HL-60/S4 (cell line): ENCODE measurements around the gene ALKBH3.

Experiments used
- in situ Hi-C: fragments of 300-500 bp; cut with MboI; formaldehyde crosslinking; loops from 2 replicates; pipeline ENCODE4 v1.14.3; 2022; ENCODE audit warnings: low sequenced_read_pairs

Gene ALKBH3

DNA sequence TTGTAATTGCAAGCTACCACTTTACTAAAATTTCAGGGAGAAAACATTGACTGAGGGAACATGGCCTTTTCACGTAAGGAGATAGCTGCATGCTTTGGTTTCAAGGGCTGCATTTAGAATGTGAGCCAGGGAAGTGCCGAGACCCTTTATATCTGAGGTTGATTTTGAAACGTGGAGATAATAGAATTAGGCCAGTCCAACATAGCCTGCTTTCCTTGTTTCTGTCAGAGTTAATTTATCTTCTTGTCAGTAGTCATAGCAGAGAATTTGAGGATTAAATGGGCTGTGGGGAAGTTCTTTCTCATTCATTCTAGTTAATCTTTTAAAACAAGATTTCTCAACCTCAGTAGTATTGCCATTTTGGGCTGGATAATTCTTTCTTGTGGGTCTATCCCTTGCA, 12.2 kb downstream of the ALKBH3 start:
- in situ Hi-C loops = no loop called here

DNA sequence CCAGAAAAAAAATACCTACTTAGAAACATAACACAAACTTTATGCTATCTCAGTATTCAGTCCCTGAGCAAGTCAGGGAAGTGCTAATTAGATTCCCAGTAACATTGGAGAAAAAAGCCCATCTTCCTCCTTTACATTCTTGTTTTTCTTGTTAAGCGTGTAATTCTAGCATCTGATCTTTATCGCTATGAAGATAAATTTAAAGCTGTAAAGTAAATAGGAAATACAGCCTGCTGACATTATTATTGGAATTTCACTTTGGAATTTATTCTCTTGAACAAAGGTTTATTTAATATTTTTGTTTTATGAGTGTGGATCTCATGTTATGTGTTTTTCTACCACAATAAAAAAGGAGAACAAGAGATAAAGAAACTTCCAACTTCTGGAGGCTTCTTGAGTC, 13.9 kb downstream of the ALKBH3 start:
- in situ Hi-C loops = no loop called here

DNA sequence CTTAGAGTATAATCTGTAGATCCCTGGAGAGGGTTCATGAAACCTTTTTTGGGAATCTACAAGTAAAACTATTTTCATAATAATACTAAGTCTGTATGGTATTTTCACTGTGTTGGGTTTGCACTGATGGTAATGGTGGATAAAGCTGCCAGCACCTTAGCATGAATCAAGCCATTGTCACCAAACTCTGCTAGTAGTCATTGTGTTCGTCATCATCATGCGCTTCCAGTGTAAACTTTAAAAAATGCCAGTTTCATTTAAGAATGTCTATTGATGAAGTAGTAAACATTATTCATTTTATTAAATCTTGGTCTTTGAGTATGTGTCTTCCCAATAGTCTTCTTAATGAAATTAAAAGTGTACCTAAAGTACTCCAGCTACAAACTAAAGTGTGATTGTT, 15.0 kb downstream of the ALKBH3 start:
- in situ Hi-C loops = no loop called here

DNA sequence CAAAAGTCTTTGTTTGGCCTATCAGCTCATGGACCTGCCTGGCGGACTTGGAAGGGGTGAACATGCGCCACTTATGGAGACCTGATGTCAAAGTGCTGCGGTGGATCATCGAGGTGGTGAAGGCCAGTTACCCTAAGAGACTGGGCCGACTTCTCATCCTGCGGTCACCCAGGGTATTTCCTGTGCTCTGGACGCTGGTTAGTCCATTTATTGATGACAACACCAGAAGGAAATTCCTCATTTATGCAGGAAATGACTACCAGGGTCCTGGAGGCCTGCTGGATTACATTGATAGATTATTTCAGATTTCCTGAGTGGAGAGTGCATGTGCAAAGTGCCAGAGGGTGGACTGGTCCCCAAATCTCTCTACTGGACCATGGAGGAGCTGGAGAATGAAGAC, 17.9 kb downstream of the ALKBH3 start:
- in situ Hi-C loops = no loop called here

DNA sequence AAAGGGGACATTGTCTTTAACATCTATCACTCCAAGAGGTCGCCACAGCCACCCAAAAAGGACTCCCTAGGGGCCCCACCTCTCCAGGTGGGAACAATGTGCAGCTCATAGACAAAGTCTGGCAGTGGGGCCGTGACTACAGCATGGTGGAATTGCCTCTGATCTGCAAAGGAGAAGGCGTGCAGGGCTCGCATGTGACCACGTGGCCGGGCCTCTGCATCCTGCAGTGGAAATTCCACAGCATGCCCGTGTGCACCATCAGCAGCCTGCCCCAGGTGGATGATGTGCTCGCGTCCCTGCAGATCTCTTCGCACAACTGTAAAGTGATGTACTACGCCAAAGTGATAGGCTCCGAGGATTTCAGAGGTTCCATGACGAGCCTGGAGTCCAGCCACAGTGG, 18.5 kb downstream of the ALKBH3 start:
- in situ Hi-C loops = no loop called here

DNA sequence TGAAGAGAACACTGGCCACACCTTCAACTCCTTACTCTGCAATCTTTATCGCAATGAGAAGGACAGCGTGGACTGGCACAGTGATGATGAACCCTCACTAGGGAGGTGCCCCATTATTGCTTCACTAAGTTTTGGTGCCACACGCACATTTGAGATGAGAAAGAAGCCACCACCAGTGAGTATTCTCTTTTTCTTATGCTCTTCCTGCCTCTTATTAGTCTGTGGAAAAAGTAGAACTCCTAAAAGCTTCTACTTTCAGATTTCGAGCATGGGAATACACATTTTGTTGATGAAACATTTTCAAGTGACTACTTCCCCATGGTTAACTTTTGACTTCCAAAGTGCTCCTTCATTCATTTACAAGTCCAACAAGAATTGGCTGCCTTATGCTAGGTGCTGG, 20.9 kb downstream of the ALKBH3 start:
- in situ Hi-C loops = no loop called here

DNA sequence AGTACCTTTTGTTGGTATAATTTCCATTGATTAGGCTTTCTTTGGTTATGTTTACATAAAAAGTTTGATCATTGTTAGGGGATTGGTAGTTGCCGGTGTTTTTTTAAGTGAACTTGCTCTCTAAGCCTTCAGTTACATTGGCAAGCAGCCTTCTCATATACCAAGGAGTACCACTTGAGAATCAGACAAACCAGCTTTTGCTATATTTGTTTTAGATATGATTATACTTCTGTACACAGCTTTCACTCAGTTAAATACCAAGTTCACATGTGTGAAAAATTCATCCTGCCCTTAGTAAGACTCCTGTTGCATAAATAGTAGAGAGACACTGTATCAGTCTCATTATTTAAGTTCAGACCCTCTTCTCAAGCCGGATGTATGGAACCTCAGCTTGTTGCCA, 22.4 kb downstream of the ALKBH3 start:
- in situ Hi-C loops = no loop called here

DNA sequence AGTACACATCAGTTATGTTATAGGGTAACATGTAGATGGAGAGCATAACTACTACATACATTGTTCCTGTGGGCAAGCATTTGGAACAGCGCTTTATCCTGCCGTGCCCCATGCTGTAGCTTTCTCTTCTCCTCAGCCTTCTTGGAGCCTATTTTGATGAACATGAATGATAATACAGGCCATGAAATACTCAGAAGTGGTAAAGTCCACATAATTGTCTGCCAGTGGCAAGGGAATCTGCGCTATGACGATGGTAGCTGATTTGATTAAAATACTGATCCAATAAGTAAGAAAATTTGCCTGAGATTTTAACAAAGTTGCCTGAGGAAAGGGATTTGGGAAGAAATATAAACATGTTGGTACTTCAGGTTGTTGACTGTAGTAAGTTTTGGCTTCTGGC, 23.3 kb downstream of the ALKBH3 start:
- in situ Hi-C loops = no loop called here

DNA sequence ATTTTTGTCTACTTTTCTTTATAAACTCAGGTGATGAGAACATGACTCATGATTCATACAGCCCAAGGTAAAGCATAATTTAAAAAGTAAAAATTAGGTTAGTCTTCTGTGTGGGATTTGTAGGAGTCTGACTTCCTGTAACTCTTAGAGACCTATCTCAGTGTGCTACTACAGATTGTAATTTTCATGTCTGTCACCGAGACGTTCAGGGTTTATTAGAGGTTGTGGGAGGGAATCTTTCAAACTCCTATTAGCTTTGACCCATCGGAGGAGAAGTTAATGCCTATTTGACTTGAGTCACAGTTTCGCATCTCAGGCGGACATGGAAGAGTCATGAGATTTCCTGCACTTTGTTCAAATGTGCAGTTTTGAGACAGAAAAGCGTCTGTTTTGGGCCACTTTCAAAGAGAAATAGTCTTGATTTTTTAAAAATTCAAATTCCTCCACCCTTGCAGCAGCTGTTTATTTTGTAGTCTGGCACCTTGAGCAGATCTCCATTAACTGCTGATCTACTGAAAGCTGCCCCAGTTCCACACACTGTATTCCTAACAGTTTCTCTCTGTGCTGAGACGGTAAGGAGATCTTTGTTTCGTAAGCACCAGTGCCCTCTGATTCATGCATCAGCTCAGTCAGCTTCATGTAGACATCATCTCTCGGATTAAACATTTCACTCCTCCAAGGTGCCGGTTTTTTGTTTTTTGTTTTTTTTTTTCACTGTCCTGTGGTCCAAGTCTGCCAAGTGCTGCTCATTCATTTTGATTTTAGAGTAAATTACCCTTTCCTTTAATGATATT, 24.3 kb downstream of the ALKBH3 start:
- in situ Hi-C loops = no loop called here

DNA sequence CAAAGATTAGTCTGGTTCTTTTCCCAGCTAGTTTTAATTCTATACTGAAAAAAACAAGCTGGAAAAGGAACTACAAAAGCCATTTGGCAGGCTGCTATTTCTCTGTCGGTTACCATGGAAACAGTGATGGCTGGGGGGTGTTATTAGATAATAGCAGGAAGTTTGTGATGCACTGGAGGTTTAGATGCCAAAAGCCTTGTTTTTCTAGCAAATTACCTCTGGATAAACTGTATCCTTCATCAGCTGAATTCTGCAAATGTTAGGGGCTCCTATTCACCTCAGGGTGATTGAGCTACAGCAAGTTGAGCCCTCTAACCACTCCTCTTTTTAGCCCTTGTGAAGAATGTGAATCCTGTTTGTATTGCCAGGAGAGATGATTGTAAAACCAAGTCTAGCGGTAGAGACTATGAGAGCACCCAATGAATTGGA, 25.2 kb downstream of the ALKBH3 start:
- in situ Hi-C loops = no loop called here

DNA sequence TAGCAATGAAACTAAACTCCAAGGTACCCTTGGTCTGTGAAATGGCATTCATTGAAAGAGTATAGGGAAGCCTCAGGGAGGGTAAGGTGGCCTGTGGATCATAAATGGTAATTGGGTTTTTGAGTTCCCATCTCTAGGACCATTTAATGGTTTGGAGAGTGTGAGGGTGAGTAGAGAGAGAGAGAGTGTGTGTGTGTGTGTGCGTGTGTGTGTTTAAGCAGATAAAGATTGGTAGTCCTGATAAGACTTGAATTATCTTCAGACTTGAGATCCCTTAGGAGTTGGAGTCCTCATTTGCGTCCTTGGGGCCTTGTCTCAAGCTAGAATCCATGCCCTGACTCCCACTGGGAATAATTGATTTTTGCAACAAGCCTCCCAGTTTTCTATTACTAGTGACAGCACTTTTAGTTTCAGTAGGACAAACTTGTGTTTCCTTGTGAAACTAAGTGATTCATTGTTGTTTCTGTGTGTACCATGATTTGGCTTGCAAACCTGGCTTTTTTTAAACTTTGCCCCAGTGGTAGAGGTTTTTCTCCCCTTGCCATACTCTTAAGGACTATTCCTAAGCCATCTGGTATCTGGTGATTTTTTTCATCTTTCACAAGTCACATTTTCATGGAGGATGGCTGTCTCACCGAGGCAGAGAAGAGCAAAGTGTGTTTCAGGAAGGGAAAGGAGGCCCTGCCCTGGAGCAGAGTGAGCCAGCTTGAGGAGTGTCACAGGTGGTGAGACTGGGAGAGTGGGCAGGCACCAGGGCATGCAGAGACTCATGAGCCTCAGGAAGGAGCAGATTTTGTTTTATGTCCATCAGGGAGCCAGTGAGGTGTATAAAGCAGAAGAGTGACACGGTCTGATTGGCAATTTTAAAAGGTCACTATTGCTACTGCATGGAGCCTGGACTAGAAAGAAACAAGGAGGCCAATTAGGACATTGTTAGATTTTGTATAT, 26.7 kb downstream of the ALKBH3 start:
- in situ Hi-C loops = no loop called here

DNA sequence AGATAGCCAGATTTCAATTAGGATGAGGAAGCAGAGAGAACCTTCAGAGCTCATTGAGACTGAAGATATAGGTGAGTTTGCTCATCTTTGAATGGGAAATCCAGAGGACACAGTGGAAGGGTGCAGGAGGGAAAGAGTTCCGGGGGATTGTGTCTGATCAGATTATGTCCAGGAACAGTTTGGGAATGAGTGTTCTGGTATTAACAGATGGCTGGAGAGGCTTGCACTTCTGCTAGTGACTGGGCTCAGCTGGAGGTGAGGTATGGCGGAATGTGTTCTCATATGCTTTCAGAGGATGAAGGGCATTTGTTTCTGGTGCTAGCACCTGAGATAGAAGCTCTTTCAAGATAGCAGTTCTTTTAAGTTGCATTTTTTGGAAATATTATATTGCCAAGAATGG, 27.6 kb downstream of the ALKBH3 start:
- in situ Hi-C loops = no loop called here

DNA sequence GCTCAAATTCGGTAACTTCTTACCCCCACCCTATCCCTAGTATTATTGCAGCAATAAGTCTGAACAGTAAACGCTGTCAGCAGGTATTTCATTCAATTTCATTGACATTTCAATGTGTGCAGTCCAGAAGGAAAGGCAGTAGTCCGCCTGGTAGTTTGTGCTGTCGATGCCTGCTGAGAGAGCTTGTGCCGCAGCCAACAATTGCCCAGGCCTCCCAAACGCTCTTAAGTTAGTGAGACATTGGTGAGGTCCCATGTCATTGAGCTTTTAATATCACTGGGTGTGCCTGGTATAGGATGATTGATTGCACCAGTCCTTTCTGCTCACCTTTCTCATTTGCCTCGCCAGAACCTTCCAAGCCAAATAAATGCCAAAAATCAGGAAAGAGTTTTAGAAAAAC, 28.1 kb downstream of the ALKBH3 start:
- in situ Hi-C loops = no loop called here

DNA sequence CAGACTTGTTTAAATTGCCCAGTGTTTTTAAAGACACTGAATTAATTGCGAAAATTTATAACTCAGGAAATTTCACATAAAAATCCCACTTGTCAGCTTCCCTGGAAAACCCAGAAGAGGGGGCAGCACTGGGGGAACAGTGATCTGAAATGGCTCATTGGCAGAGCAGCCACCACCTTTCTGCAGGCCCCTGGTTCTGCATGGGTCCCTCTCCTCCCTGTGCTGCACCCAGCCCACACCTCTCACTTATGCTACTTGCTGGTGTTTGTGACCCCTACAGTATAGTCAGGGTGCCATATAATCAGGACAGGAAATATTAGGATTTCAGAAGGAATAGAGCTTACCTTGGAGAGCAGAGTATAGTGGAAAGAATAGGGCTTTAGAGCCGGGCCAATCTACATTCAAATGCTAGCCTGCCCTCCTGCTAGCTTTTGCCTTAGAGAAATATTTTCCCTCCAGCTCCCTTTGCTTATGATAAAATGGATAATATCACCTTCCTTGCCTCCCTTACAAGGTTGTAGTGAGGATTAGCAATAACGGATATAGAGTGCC, 33.3 kb downstream of the ALKBH3 start:
- in situ Hi-C loops = no loop called here

DNA sequence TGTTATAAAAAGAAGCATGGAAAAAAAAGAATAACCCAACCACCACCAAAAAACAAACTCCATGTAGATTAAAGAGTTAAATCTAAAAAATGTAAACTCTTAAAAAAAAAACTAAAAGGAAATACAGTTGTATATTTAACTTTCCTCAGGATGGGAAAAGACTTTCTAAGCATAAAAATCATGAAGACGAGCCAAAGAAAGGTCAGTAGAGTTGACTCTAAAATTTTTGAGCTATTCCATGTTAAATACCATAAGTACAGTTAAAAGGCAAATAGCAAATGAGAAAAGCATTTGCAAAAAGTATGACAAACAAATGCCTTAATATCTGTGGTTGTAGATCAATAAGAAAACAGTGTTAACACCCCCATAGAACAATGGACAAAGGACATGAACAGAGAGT, 33.8 kb downstream of the ALKBH3 start:
- in situ Hi-C loops = no loop called here

DNA sequence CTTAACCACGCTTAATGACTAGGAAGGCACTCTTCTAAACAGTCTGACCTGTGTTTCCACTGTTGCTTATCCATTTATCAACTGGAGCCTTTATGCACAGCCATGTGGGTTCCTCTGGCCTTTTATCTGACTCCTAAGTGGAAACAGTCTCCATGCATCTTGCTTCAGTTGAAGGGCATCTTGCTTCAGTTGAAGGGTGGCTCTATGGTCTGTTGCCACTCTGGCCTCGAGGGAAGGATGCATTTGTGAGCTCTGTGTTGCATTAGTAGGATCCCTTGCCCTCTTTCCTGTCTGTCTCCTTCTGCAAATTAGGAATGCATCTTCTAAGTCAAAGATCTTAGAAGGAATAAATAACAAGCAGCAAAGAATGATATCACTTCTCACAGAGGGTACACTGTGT, 36.0 kb downstream of the ALKBH3 start:
- in situ Hi-C loops = no loop called here

DNA sequence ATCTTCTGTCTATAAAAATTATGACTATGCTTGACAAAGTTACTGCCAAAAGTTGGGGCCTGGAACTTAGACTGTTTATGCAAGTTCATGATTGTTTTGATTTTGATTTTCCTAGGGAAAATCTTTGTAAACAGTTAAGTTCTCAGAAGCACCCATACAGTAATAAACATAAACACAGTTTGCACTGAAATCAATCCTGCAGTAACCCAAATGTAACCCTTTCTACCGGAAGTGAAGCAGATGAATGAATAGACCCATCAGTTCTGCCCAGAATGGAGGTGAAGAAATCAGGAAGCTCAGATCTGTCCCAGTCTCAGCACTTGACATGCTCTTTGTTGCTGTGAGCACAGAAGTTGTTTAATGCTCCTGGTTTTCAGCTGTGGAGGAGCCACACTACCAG, 37.2 kb downstream of the ALKBH3 start:
- in situ Hi-C loops = no loop called here

DNA sequence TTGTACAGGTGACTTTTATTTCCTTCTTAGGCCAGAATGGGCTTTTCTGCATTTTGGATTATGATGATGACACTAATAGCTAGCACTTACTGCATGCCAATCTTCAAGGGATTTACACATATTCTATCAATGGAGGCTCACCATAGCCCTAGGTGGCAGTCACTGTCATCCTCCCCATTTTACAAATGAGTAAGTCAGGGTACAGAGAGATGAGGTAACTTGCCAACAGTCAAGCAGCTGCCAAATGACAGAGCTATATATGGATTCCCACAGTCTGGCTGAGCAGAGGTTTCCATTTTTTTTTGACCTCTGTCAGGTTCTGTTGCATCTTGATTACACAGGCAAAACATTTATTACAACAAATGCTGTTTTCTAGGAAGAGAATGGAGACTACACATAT, 38.0 kb downstream of the ALKBH3 start:
- in situ Hi-C loops = no loop called here

DNA sequence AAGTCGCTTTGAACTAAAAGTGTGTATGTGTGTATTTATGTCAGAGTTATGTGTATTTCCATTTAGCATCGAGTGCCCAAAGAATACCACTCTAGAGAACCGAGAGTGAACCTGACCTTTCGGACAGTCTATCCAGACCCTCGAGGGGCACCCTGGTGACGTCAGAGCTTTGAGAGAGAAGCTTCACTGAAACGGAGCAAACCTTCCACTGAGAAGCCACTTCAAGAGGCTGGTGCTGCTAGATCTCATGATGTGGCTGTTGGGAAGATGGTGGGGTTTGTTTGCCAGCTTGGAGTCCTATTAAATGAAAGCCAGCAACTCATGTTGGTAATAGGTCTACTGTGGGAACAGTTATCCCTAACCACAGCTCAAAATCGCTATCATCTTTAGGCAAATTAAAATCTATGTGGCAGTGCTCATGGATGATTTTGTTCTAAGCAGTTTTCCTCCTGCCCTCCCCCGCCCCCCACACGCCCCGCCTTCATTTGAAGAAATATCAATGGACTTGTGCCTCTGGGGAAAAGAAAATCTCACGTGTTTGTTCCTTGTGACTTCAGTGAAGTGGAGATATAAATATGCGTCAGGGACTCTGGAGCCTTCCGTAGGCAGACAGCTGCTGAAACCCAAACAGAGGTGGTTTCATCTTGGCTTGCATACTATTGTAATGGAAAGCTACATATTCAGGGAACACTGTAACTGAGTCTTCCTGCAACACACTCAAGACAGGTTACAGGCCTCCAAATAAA, 39.4 kb downstream of the ALKBH3 start:
- in situ Hi-C loops = no loop called here

DNA sequence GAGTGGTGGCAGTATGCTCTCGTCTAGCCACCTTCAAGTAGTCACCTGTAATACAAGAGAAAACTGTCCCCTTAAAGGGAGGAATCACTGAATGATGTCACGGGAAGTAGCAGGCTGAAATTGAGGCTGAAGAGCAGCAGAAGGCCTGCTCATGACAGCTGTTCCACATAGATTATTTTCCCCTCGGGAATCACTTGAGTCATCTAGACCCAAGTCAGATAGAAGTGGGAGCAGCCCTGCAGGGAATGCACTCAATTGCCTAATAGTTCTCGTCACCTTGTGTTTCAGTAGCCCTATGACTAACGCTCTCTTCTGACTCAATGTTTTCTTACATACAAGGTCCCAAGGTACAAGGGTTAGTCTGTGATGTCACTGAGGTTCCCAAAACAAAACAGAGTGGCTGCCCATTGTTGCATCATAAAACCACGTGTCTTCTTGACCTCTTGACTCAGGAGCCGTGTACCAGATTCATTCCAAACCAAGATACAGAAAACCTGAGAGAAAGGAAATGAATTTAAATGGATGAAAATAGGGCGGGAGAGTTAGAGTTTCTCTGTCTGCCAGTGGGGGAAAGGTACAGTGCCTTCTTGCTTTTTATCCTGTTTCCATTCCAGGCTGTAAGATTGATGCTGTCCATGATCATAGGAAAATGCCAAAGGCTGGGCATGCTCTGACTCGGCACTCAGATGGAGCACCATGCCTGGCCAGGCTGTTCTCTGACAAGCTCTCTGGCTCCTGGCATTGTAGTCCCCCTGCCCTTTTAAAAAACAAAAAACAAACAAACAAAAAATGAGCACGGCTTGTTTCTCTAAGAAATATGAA, 40.2 kb downstream of the ALKBH3 start:
- in situ Hi-C loops = no loop called here
